ENCODE measurements around the gene CPTP. TPM values are rescaled to one million over a fixed set of nuclear protein-coding genes. Genes with fewer than 3 reads are reported as not detected.

CPTP gene
- total RNA-seq, 1 donor from 2014 or later = 18.7 TPM

GRCh38 chr1:1361233-1361981 lies 36.8 kb downstream of the CPTP start:
- Mint-ChIP-seq H3K9me3 (ENCODE audit: unreplicated experiment) (peaks cover 2% of the 10 kb centered on the region), H3K27me3 (ENCODE audit: unreplicated experiment) (peaks cover 8% of the 10 kb centered on the region), H3K4me3 (ENCODE audit: unreplicated experiment) (peak overlapping the region; percentile 4), H3K27ac (ENCODE audit: unreplicated experiment) (no peak overlapping the region), H3K4me1 (ENCODE audit: low read depth, unreplicated experiment) (peaks cover 11% of the 10 kb centered on the region), H3K36me3 (ENCODE audit: unreplicated experiment) (no peaks in the 10 kb centered on the region)
- TF ChIP-seq CTCF (IDR thresholded peaks at IDR 0.05; ENCODE audit: partially characterized antibody, unreplicated experiment) = no peak
- DNase-seq = no peak

- H3K4me3 Mint-ChIP-seq (ENCODE audit: unreplicated experiment) = no peak overlapping the region
- no peak for TF ChIP-seq CTCF (IDR thresholded peaks at IDR 0.05; ENCODE audit: partially characterized antibody, unreplicated experiment)
- DNase-seq = peak; percentile 21
- H3K27ac Mint-ChIP-seq (ENCODE audit: unreplicated experiment) = no peak overlapping the region
- peaks cover 2% of the 10 kb centered on the region for H3K9me3 Mint-ChIP-seq (ENCODE audit: unreplicated experiment)
- peaks cover 11% of the 10 kb centered on the region for H3K4me1 Mint-ChIP-seq (ENCODE audit: low read depth, unreplicated experiment)
- no peaks in the 10 kb centered on the region for H3K36me3 Mint-ChIP-seq (ENCODE audit: unreplicated experiment)
- H3K27me3 Mint-ChIP-seq (ENCODE audit: unreplicated experiment) = peaks cover 8% of the 10 kb centered on the region
Observed at GRCh38 chr1:1361982-1362423, 37.4 kb downstream of the CPTP start.

- Mint-ChIP-seq H3K4me1 (ENCODE audit: low read depth, unreplicated experiment) (peaks cover 11% of the 10 kb centered on the region), H3K27ac (ENCODE audit: unreplicated experiment) (no peak overlapping the region), H3K4me3 (ENCODE audit: unreplicated experiment) (no peak overlapping the region), H3K9me3 (ENCODE audit: unreplicated experiment) (peaks cover 2% of the 10 kb centered on the region), H3K36me3 (ENCODE audit: unreplicated experiment) (no peaks in the 10 kb centered on the region), H3K27me3 (ENCODE audit: unreplicated experiment) (peaks cover 4% of the 10 kb centered on the region)
- no peak for TF ChIP-seq CTCF (IDR thresholded peaks at IDR 0.05; ENCODE audit: partially characterized antibody, unreplicated experiment)
- DNase-seq = no peak
Observed at GRCh38 chr1:1364266-1364665, 39.7 kb downstream of the CPTP start.

- DNase-seq = no peak
- no peak overlapping the region for H3K27ac Mint-ChIP-seq (ENCODE audit: unreplicated experiment)
- no peaks in the 10 kb centered on the region for H3K27me3 Mint-ChIP-seq (ENCODE audit: unreplicated experiment)
- peaks cover 4% of the 10 kb centered on the region for H3K4me1 Mint-ChIP-seq (ENCODE audit: low read depth, unreplicated experiment)
- H3K36me3 Mint-ChIP-seq (ENCODE audit: unreplicated experiment) = no peaks in the 10 kb centered on the region
- peaks cover 2% of the 10 kb centered on the region for H3K9me3 Mint-ChIP-seq (ENCODE audit: unreplicated experiment)
- no peak for TF ChIP-seq CTCF (IDR thresholded peaks at IDR 0.05; ENCODE audit: partially characterized antibody, unreplicated experiment)
- H3K4me3 Mint-ChIP-seq (ENCODE audit: unreplicated experiment) = no peak overlapping the region
Observed at GRCh38 chr1:1365875-1366698, 41.5 kb downstream of the CPTP start.

GRCh38 chr1:1366699-1367066 lies 42.1 kb downstream of the CPTP start:
- DNase-seq = no peak
- TF ChIP-seq CTCF (IDR thresholded peaks at IDR 0.05; ENCODE audit: partially characterized antibody, unreplicated experiment) = no peak
- H3K9me3 Mint-ChIP-seq (ENCODE audit: unreplicated experiment) = peaks cover 2% of the 10 kb centered on the region
- H3K4me1 Mint-ChIP-seq (ENCODE audit: low read depth, unreplicated experiment) = peaks cover 4% of the 10 kb centered on the region
- H3K27ac Mint-ChIP-seq (ENCODE audit: unreplicated experiment) = no peak overlapping the region
- no peaks in the 10 kb centered on the region for H3K36me3 Mint-ChIP-seq (ENCODE audit: unreplicated experiment)
- H3K27me3 Mint-ChIP-seq (ENCODE audit: unreplicated experiment) = no peaks in the 10 kb centered on the region
- H3K4me3 Mint-ChIP-seq (ENCODE audit: unreplicated experiment) = no peak overlapping the region

Data from glutamatergic neuron (in vitro differentiated cells).